ENCODE results near the gene ARHGDIB. TPM values are rescaled to one million over a fixed set of nuclear protein-coding genes. Genes with fewer than 3 reads are reported as not detected.

Gene ARHGDIB
- total RNA-seq, 1 donor from 2014 or later = 10.4 TPM

DNA sequence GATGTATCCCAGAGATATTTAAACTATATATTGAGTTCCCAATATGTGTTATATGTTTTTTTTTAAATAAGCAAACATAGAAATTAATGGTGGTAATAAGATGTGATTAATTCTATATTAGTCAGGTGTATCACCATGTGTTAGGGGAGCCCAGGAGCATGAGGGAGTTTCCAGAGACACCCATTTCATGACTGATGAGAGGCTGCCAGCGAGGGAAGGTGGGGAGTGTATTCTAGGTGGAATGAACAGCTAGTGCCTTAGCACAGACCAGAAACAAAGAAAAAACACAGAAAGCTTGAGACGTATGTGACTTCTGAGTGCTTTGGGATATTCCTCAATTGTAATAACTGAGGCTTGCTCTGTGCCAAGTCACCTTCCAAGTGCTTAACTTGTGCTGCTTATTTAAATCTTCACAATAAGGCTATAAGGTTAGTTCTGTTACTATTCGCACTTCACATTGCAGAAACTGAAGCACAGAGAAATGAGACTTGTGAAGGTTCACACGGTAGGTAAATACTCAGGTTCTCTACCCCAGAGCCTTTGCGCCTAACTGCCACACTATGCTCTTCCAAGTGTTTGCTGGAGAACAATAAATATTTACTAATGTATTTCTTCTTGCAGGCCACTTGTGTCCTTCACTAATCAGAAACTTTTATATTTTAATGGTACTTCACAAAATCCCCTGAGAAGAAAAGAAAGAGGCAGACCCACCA, 57.9 kb downstream of the ARHGDIB start:
- Histone ChIP-seq H3K4me3 (ENCODE audit: low read depth, low read length) (no peak overlapping the region), H3K36me3 (ENCODE audit: control insufficient read depth, insufficient read depth, low read length) (no peaks in the 10 kb centered on the region), H3K27me3 (ENCODE audit: control insufficient read depth, insufficient read depth, low read length) (no peaks in the 10 kb centered on the region)
- TF ChIP-seq, protein P1, sequence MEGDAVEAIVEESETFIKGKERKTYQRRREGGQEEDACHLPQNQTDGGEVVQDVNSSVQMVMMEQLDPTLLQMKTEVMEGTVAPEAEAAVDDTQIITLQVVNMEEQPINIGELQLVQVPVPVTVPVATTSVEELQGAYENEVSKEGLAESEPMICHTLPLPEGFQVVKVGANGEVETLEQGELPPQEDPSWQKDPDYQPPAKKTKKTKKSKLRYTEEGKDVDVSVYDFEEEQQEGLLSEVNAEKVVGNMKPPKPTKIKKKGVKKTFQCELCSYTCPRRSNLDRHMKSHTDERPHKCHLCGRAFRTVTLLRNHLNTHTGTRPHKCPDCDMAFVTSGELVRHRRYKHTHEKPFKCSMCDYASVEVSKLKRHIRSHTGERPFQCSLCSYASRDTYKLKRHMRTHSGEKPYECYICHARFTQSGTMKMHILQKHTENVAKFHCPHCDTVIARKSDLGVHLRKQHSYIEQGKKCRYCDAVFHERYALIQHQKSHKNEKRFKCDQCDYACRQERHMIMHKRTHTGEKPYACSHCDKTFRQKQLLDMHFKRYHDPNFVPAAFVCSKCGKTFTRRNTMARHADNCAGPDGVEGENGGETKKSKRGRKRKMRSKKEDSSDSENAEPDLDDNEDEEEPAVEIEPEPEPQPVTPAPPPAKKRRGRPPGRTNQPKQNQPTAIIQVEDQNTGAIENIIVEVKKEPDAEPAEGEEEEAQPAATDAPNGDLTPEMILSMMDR (IDR thresholded peaks at IDR 0.05; ENCODE audit: insufficient read depth, low read length, poor library complexity, severe bottlenecking) = no peak
- DNase-seq (ENCODE audit: low read depth) = no peak

DNA sequence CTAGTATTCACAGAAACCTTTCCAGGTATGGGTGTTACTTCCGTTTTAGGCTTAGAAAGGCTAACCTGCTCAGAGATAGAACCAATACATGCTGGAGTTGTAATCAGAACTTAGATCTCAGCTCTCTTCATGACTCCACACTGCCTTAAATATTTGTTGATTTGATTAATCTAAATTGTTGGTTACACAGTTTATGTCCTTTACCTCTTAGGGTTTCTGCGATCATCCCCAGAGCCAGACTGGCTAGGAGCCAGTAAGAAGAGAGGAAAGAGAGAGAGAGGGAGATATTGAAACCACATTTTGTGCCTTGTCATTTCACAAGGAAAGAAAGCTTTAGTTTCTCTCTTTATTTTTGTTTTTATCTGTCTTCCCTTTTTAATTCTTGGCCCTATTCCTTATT, 58.9 kb downstream of the ARHGDIB start:
- no peak for DNase-seq (ENCODE audit: low read depth)
- no peak overlapping the region for H3K4me3 ChIP-seq (ENCODE audit: low read depth, low read length)
- TF ChIP-seq, protein P1 (IDR thresholded peaks at IDR 0.05; ENCODE audit: insufficient read depth, low read length, poor library complexity, severe bottlenecking) = no peak

DNA sequence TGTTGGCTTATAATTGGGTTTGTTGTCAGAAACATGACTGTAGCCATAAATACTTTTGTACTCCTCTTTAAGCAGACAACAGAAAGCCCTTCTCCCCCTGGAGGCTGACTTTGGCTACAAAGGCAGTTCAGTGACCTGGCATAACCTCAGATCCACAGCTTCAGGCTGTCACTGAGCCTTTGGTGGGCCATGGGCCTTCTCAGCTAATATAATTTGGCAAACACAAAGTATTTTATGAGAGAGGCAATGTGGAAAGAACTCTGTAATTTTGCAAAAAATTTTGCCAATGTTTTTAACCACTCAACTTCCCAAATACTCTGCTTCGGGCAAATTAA, 60.2 kb downstream of the ARHGDIB start:
- no peaks in the 10 kb centered on the region for H3K27me3 ChIP-seq (ENCODE audit: control insufficient read depth, insufficient read depth, low read length)
- no peak for DNase-seq (ENCODE audit: low read depth)
- TF ChIP-seq, protein P1 (IDR thresholded peaks at IDR 0.05; ENCODE audit: insufficient read depth, low read length, poor library complexity, severe bottlenecking) = no peak

More for the DNA sequence above, 58.9 kb downstream of the ARHGDIB start:
- Histone ChIP-seq H3K36me3 (ENCODE audit: control insufficient read depth, insufficient read depth, low read length) (no peaks in the 10 kb centered on the region), H3K27me3 (ENCODE audit: control insufficient read depth, insufficient read depth, low read length) (no peaks in the 10 kb centered on the region)

DNA sequence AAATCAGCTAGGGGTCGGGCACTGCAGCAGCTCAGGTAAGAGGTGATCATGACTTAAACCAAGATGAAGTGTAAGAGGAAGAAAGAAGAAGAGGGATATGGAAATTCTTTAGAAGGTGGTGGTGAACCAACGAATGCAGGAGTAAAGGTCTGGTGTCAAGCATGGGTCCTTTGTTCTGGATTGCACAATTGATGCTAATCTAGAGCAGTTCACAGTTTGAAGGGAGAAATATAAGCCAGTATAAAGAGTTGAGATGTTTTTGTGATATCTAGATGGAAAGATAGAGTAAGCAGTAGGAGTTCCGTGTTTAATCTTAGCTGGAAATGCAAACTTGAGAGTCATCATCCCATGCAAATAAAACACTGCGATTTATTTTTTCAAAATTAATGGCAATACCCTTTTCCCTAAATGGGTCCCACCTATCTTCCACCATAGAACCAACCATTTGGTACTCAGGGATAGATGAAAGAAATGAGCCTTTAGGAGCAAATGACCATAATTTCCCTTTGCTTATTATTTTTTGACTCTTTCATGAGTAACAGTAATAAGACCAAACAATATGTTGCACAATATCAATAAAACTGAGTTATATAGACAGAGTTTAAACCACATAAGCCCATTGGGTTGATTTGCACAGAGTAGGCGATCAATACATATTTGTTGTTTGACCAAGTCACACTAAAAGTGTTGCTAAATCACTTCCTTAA, 60.7 kb downstream of the ARHGDIB start:
- Histone ChIP-seq H3K27me3 (ENCODE audit: control insufficient read depth, insufficient read depth, low read length) (no peaks in the 10 kb centered on the region), H3K4me3 (ENCODE audit: low read depth, low read length) (no peak overlapping the region), H3K36me3 (ENCODE audit: control insufficient read depth, insufficient read depth, low read length) (no peaks in the 10 kb centered on the region)
- no peak for DNase-seq (ENCODE audit: low read depth)
- TF ChIP-seq, protein P1 (IDR thresholded peaks at IDR 0.05; ENCODE audit: insufficient read depth, low read length, poor library complexity, severe bottlenecking) = no peak

More for the DNA sequence above, 60.2 kb downstream of the ARHGDIB start:
- H3K4me3 ChIP-seq (ENCODE audit: low read depth, low read length) = no peak overlapping the region
- H3K36me3 ChIP-seq (ENCODE audit: control insufficient read depth, insufficient read depth, low read length) = no peaks in the 10 kb centered on the region

DNA sequence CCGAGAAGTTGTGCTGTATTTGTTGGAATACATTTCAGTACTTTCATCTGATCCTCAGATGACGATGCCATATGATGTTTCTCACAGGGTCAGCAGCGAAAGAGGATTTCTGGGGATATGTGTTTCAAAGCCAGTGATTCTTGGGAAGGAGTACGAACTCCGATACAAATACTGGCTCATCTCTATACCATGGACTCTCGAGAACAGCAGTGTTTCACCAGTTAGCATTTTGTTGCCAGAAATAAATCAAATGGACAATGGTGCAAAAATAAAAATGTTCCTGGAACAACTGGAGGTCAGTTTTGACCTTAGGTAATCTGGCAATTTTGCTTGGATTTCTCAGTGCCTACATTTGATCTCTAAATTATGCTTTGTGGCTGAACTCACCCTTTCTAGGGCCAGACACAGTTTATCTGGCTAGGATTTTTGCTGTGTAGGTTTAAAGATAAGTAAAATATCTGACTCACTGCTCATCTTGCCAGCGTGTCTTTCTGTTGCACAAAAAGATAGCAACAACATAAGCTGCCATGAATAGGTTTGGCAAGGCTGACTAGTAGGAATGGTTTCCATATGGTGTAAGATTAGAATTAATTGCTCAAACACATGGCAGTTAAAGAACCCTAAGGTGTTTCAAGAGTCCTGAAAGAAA, 64.8 kb downstream of the ARHGDIB start:
- H3K27me3 ChIP-seq (ENCODE audit: control insufficient read depth, insufficient read depth, low read length) = no peaks in the 10 kb centered on the region

More for the DNA sequence above, 64.8 kb downstream of the ARHGDIB start:
- TF ChIP-seq, protein P1 (IDR thresholded peaks at IDR 0.05; ENCODE audit: insufficient read depth, low read length, poor library complexity, severe bottlenecking) = no peak
- H3K4me3 ChIP-seq (ENCODE audit: low read depth, low read length) = no peak overlapping the region
- H3K36me3 ChIP-seq (ENCODE audit: control insufficient read depth, insufficient read depth, low read length) = no peaks in the 10 kb centered on the region
- DNase-seq (ENCODE audit: low read depth) = no peak

Measured in kidney epithelial cell (primary cell).